ENCODE results near the gene RAPGEF5. TPM values are rescaled to one million over a fixed set of nuclear protein-coding genes. Genes with fewer than 3 reads are reported as not detected.

RAPGEF5 gene
- total RNA-seq, 1 experiment from 2014 or later, result 15.6 TPM

GRCh38 chr7:22138106-22138505 lies 218.8 kb downstream of the RAPGEF5 start:
- Histone ChIP-seq H3K79me2 (ENCODE audit: insufficient read depth, low read length) (no peaks in the 10 kb centered on the region), H2AFZ (ENCODE audit: low read depth, low read length, poor library complexity, severe bottlenecking) (no peak overlapping the region), H3K36me3 (ENCODE audit: control insufficient read depth in 1 of 2, insufficient read depth in 2 of 2, low read length in 2 of 2) (no peaks in the 10 kb centered on the region; a peak in 2 of 4 replicates), H3K9me3 (ENCODE audit: control insufficient read depth in 1 of 2, insufficient read depth in 1 of 2, low read depth in 1 of 2, low read length in 2 of 2) (no peaks in the 10 kb centered on the region), H4K20me1 (ENCODE audit: insufficient read depth) (no peaks in the 10 kb centered on the region), H3K27ac (ENCODE audit: low read depth, low read length) (no peak overlapping the region), H3K27me3 (ENCODE audit: insufficient read depth, low read length) (no peaks in the 10 kb centered on the region), H3K4me3 (replicated peaks in 1 of 2; ENCODE audit: low read depth in 1 of 2, low read length in 2 of 2) (no peak overlapping the region), H3K9ac (ENCODE audit: low read length) (no peak overlapping the region), H3K4me2 (ENCODE audit: low read length) (no peak overlapping the region), H3K4me1 (ENCODE audit: control insufficient read depth in 1 of 2, insufficient read depth in 2 of 2, low read length in 2 of 2) (no peaks in the 10 kb centered on the region), H3K9me2 (ENCODE audit: insufficient read depth) (no peaks in the 10 kb centered on the region)
- ChIA-PET CTCF (no interaction called here), RAD21 (ENCODE audit: low non-redundant PET in 1 of 2, low total read pairs in 2 of 2, uncharacterized antibody in 2 of 2, unreplicated experiment in 2 of 2) (no interaction called here), POLR2A (no interaction called here)
- TF ChIP-seq SP1 (IDR thresholded peaks at IDR 0.05; ENCODE audit: low read depth) (no peak), FOSL1 (IDR thresholded peaks at IDR 0.05; ENCODE audit: low read depth) (no peak), TCF7L2 (IDR thresholded peaks at IDR 0.05; ENCODE audit: borderline replicate concordance, extremely low read depth, insufficient read depth, insufficient read length) (no peak), SRF (IDR thresholded peaks at IDR 0.05; ENCODE audit: low read depth) (no peak), ZBTB33 (IDR thresholded peaks at IDR 0.05; ENCODE audit: extremely low read depth, insufficient replicate concordance, low read length) (no peak), ELF1 (IDR thresholded peaks at IDR 0.05; ENCODE audit: borderline replicate concordance, low read depth) (no peak)
- TF ChIP-seq, protein P1, sequence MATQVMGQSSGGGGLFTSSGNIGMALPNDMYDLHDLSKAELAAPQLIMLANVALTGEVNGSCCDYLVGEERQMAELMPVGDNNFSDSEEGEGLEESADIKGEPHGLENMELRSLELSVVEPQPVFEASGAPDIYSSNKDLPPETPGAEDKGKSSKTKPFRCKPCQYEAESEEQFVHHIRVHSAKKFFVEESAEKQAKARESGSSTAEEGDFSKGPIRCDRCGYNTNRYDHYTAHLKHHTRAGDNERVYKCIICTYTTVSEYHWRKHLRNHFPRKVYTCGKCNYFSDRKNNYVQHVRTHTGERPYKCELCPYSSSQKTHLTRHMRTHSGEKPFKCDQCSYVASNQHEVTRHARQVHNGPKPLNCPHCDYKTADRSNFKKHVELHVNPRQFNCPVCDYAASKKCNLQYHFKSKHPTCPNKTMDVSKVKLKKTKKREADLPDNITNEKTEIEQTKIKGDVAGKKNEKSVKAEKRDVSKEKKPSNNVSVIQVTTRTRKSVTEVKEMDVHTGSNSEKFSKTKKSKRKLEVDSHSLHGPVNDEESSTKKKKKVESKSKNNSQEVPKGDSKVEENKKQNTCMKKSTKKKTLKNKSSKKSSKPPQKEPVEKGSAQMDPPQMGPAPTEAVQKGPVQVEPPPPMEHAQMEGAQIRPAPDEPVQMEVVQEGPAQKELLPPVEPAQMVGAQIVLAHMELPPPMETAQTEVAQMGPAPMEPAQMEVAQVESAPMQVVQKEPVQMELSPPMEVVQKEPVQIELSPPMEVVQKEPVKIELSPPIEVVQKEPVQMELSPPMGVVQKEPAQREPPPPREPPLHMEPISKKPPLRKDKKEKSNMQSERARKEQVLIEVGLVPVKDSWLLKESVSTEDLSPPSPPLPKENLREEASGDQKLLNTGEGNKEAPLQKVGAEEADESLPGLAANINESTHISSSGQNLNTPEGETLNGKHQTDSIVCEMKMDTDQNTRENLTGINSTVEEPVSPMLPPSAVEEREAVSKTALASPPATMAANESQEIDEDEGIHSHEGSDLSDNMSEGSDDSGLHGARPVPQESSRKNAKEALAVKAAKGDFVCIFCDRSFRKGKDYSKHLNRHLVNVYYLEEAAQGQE (IDR thresholded peaks at IDR 0.05; ENCODE audit: low read depth), result no peak
- no TSS peak for BruUV-seq (replicated peaks)
- ATAC-seq (no peak), DNase-seq (ENCODE audit: low read depth, low spot score) (no peak)
- intact Hi-C loops (cut with micrococcal nuclease), result no loop called here
